NCI-H2107 (cell line): ENCODE results near the gene GDF2.

Experiments used
- DNase-seq: peaks from one replicate; lab custom pipeline; 2025; lab: John Stamatoyannopoulos, UW

Gene GDF2

GRCh38 chr10:47333532-47333931 is 11.3 kb downstream of the GDF2 start:
- no peak for DNase-seq

GRCh38 chr10:47334466-47335295 is 12.4 kb downstream of the GDF2 start:
- no peak for DNase-seq

DNA sequence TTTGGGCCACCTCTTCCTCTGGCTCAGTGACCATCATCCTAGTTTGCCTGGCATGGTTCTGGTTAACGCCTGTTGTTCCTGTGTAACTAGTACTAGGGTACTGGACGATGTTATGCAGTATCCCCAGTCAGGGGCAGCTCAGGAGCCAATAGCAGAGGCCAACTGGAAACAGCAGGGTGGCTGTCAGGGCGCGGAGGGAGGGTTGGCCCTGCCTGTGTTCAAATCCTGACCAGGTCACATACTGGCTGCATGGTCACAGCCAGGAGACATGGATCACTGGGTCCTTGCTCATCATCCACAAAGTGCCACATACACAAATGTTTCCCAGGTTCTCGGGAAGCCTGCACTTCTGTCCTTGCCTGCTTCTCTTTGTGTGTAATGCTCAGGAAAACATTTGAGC is 13.7 kb downstream of the GDF2 start:
- DNase-seq = no peak

- no peak for DNase-seq
These were observed 14.3 kb downstream of the GDF2 start for GRCh38 chr10:47336387-47337134.

DNA sequence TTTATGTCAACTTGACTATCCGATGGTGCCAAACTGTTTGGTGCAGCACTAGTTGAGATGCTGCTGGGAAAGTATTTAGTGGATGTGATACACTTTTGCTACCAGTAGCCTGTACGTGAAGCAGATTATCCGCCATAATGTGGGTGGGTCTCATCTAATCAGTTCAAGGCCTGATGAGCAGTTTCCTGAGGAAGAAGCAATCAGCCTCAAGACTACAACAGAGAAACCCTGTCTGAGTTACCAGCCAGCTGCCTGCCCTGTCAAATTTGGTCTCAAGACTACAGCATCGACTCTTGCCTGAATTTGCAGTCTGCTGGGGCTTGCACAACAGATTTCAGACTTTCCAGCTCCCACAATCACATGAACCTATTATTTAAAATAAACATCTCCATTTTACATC is 15.1 kb downstream of the GDF2 start:
- no peak for DNase-seq

DNA sequence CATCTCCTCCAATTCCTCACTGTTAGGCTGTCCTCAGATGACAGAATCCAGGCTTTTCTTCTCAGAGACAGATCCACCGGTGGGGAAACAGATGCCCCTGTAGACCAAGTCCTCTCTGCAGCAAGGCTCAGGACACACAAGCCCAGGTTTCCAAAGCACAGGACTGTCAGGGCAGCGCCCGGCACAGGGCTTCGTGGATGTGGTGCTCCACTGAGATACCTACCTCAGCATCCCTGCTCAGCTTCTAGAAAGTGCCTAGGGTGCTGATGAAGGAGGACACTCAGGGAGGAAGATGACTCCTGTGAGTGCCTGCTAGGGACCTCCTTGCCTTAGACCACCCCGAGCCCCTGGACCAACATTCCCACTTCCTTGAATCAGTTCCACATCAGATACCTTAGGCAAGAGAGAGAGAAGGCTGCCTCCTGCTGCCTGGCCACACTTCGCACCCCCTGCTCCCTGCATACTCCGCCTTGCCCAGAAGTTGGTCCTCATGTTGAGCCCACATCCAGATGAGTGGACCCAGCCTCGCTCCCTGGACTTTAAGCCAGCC is 17.0 kb downstream of the GDF2 start:
- no peak for DNase-seq

DNA sequence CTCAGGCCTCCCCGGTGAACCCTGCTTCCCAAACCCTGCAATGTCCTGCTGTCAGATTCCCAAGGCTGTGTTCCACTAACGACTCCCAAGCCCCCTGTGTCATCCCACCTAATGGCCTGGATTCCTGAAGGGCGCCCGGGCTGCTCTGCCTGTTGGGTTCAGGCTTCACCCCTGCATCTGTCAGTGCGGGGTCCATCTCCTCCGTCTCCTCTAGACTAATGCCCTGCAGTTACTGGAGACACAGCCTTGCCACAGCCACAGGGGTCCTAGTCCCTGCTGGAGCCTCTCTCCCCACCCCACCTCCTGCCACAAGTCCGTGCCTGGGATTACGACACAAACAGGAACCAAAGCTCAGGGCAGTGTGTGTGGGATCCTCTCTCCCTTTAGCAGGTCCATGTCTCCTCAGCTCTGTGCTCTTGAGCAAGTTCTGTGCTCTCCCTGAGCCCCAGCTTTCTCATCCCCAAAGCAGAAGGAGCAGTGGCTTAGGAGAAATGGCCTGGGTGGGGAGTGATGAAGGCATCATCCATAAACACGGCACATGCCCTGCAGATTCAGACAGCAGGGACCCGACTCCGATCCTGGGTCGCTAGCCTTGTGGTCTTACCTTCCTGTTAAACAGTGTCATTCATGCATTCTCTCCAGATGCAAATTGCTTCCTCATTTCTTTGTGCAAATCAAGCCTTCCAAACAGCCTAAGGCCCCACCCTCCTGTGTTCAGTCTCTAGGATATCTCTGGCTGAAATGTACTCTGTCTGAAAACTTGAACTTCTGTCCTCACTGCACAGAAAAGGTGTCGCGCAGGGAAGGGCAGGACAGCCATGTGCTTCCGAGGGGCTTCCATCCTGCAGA is 17.7 kb downstream of the GDF2 start:
- no peak for DNase-seq

DNA sequence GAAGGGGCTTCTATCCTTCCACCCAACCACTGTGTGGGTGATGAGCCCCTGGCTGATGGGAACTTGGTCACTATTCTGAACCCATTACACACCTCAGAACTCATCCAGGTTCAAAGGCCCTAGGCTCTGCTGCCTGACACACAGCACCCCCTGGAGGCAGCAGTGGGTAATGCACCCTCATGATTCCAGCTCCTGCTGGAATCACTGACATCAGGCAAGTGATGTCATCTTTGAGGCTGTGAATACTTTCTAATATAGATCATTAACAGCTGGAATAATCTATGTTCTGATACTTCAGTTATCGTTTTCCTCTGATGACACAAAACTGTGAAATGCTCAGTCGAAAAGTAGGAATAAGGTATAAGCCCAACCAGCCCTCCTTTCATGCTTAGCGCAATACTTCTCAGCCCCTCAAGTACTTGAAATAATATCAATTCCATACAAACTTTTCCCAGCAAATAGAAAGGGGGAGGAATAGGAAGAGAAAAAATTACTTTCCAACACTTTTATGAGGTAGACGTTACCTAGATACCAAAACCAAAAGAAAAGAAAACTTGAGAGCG is 18.4 kb downstream of the GDF2 start:
- no peak for DNase-seq

GRCh38 chr10:47344996-47345870 is 23.0 kb downstream of the GDF2 start:
- no peak for DNase-seq

DNA sequence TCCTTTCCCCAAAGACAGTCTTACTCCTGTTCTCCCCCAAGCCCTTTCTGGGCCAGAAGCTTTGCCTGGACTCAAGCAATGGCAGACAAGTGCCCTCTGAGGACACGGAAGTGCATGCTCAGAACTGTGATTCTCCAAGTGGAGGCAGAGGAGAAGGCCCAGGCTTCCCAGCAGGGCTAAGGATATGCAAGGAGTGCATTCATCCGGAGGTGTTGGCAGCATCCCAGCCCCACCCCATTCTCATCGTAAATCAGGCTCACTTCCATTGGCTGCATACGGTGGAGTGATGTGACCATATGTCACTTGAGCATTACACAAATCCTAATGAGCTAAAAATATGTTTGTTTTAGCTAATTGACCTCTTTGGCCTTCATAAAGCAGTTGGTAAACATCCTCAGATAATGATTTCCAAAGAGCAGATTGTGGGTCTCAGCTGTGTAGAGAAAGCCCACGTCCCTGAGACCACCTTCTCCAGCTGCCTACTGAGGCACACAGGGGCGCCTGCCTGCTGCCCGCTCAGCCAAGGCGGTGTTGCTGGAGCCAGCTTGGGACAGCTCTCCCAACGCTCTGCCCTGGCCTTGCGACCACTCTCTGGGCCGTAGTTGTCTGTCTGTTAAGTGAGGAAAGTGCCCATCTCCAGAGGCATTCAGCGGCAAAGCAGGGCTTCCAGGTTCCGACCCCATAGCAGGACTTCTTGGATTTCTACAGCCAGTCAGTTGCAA is 24.5 kb downstream of the GDF2 start:
- no peak for DNase-seq

GRCh38 chr10:47347303-47347675 is 25.0 kb downstream of the GDF2 start:
- DNase-seq = no peak

DNA sequence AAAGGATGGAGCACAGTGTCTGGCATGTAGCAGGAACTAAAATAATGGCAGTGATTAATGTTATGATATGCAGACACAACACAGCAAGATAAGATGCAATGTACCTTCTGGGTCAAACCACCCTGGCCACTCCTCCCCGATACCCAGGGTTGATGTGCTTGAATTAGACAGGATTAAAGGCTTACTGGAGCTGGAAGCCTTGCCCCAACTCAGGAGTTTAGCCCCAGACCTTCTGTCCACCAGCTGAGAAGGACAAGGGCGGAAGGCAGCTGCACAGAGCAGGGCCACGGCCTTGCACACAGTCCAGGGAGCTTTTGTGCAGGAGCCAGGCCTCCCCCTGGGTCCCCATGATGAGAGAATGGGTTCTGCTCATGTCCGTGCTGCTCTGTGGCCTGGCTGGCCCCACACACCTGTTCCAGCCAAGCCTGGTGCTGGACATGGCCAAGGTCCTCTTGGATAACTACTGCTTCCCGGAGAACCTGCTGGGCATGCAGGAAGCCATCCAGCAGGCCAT is 25.9 kb downstream of the GDF2 start, which contains the start of gene RBP3:
RBP3 (plus strand) TSS at position 226 of the 514 bp plus-strand sequence; CDS start at position 348, 122 bp downstream.
- no peak for DNase-seq

DNA sequence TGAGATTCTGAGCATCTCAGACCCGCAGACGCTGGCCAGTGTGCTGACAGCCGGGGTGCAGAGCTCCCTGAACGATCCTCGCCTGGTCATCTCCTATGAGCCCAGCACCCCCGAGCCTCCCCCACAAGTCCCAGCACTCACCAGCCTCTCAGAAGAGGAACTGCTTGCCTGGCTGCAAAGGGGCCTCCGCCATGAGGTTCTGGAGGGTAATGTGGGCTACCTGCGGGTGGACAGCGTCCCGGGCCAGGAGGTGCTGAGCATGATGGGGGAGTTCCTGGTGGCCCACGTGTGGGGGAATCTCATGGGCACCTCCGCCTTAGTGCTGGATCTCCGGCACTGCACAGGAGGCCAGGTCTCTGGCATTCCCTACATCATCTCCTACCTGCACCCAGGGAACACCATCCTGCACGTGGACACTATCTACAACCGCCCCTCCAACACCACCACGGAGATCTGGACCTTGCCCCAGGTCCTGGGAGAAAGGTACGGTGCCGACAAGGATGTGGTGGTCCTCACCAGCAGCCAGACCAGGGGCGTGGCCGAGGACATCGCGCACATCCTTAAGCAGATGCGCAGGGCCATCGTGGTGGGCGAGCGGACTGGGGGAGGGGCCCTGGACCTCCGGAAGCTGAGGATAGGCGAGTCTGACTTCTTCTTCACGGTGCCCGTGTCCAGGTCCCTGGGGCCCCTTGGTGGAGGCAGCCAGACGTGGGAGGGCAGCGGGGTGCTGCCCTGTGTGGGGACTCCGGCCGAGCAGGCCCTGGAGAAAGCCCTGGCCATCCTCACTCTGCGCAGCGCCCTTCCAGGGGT is 26.6 kb downstream of the GDF2 start:
- no peak for DNase-seq

DNA sequence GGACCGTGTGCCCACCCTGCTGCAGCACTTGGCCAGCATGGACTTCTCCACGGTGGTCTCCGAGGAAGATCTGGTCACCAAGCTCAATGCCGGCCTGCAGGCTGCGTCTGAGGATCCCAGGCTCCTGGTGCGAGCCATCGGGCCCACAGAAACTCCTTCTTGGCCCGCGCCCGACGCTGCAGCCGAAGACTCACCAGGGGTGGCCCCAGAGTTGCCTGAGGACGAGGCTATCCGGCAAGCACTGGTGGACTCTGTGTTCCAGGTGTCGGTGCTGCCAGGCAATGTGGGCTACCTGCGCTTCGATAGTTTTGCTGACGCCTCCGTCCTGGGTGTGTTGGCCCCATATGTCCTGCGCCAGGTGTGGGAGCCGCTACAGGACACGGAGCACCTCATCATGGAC is 27.3 kb downstream of the GDF2 start:
- no peak for DNase-seq

- no peak for DNase-seq
These were observed 27.7 kb downstream of the GDF2 start for GRCh38 chr10:47349941-47350371.

DNA sequence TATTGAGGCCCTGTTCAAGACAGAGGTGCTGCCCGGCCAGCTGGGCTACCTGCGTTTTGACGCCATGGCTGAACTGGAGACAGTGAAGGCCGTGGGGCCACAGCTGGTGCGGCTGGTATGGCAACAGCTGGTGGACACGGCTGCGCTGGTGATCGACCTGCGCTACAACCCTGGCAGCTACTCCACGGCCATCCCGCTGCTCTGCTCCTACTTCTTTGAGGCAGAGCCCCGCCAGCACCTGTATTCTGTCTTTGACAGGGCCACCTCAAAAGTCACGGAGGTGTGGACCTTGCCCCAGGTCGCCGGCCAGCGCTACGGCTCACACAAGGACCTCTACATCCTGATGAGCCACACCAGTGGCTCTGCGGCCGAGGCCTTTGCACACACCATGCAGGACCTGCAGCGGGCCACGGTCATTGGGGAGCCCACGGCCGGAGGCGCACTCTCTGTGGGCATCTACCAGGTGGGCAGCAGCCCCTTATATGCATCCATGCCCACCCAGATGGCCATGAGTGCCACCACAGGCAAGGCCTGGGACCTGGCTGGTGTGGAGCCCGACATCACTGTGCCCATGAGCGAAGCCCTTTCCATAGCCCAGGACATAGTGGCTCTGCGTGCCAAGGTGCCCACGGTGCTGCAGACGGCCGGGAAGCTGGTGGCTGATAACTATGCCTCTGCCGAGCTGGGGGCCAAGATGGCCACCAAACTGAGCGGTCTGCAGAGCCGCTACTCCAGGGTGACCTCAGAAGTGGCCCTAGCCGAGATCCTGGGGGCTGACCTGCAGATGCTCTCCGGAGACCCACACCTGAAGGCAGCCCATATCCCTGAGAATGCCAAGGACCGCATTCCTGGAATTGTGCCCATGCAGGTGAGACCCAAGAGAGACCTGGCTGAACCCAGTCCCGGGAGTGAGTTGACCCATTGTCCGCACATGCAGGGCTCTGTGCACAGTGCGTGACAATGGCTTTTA is 28.7 kb downstream of the GDF2 start:
- no peak for DNase-seq

GRCh38 chr10:47351899-47352815 is 29.9 kb downstream of the GDF2 start:
- no peak for DNase-seq
